Measurements from ENCODE around the gene POLE2.
A peak's percentile ranks its signal among the peaks of the same experiment; 100 is the strongest.
"Not testable (repeated sequence)": the region's sequence is repeated elsewhere in the genome, so short reads cannot be mapped to it uniquely, and the experiment has no call there.

POLE2 gene, protein sequence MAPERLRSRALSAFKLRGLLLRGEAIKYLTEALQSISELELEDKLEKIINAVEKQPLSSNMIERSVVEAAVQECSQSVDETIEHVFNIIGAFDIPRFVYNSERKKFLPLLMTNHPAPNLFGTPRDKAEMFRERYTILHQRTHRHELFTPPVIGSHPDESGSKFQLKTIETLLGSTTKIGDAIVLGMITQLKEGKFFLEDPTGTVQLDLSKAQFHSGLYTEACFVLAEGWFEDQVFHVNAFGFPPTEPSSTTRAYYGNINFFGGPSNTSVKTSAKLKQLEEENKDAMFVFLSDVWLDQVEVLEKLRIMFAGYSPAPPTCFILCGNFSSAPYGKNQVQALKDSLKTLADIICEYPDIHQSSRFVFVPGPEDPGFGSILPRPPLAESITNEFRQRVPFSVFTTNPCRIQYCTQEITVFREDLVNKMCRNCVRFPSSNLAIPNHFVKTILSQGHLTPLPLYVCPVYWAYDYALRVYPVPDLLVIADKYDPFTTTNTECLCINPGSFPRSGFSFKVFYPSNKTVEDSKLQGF
- total RNA-seq = 1.2 to 9.4 (median 4.7) reads per million in 18 experiments

DNA sequence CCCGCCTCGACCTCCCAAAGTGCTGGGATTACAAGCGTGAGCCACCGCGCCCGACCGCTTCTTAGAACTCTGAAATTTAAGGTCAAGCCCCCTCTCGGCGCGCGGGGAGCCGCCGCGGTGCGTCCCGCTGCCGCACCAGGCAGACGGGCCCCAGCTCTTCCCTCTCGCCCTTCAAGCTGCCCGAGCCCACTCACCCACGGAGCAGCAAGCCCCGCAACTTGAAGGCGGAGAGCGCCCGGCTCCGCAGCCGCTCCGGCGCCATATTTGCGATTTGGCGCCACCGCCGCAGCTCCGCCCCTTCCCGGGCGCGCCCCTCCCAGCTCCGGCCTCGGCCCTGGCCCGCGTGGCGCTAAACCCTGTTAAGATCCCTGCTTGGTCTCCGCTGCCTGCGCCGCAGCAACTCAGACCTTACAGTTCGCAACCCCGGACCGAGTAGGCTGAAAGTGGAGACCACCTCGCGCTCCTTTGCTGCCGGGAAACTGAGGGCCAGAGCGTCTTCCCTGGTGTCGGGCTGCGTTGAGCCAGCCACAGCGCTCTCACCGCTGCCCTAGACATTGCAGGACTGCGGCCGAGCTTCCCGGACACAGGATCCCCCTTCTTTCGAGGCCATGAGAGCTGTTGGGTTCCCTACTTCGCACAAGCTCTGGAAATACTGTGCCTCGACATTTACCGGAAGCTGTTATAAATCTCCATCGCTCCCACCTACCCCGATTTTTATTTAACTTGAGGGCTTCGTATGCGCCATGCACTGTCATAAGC is at the start of gene POLE2:
Gene POLE2 (minus strand): TSS at position 273 of the 759 bp plus-strand sequence. CDS start 11 bp downstream, at position 262.
- peak; percentile 66 to 73 for DNase-seq

DNA sequence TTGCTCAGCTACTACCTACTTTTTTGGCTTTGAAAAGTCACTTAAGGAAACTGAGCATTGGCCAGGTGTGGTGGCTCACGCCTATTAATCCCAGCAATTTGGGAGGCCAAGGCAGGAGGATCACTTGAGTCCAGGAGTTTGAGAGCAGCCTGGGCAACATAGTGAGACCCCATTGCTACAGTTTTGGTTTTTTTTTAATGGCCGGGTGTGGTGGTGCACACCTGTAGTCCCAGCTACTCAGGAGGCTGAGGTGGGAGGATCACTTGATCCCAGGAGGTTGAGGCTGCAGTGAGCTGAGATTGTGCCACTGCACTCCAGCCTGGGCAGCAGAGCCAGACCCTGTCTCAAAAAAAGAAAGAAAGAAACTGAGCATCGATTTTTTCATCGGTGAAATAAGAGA is 47.7 kb upstream of the POLE2 start:
- not testable (repeated sequence) for DNase-seq

DNA sequence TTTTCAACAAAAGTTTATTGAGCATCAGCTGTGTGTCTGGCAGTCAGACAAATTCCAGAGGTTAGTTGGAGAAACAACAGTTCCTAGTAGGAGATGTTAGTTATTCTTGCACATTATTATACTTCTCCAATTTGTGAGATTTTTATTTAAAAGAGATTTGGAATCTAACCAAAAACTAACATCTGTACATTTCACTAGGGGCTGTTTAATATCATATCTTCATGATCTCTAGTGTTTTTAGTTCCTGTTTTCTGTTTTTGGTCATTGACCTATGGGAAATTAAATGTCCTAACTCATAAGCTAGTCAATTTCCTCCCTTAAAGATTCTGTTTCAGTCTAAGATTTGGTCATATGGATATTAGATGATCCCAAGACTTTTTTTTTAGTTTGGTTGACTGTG is 45.8 kb upstream of the POLE2 start:
- DNase-seq = no peak

DNA sequence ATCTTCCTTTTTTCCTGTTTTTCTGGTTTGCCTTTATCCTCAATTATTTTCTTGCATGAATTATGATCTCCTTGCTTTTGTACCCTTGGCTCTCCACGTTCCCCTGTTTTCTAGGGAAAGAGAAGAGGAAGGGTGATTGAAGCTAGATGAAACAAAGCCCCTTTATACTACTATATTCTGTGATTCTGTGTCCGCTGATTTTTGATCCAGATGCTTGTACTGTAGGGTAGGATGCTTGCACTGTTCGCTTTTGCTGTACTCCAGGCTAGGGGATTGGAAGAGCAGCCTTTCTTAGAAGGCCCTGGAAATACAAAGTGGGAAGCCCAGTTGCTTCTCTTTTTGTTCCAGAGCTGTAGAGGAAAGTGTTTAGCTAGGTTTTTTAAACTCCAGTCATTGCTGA is 44.9 kb upstream of the POLE2 start:
- no peak for DNase-seq

DNA sequence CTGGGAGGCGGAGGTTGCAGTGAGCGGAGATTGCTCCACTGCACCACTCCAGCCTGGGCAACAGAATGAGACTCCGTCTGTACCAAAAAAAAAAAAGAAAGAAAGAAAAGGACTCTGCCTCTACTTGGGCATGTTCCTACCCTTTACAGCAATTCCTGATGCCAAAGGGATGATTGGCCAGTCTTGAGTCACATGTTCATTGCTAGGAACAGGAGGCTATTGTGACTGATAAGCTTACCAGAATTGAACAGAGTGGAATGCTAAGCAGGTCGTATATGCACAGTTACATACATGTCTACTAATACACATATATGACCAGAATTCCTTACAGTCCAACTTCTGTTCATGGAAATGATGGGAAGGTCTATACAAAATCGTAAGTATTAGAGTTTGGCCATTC is 39.2 kb upstream of the POLE2 start:
- DNase-seq = no peak

DNA sequence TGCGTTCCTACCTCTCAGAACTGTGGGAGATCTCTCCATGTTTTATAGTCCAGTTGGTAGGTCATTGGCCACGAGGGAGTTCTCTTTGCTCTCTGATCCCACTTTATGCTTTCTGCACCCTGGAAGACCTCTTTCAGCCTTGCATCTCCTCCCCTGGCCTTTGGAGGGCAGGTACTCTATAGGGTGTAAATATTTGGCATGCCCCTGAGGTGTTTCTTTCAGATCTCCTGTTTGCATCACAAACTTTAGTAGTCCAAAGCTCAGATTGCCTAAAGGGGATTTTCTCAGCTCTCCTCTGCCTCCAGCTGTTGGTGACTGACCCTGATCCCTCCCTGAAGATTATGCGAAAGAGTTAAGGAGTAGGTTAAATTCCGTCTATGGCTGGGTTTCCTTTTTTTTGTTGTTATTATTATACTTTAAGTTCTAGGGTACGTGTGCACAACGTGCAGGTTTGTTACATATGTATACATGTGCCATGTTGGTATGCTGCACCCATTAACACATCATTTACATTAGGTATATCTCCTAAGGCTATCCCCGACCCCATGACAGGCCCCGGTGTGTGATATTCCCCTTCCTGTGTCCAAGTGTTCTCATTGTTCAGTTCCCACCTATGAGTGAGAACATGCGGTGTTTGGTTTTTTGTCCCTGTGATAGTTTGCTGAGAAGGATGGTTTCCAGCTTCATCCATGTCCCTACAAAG is 33.9 kb upstream of the POLE2 start:
- not testable (repeated sequence) for DNase-seq

DNA sequence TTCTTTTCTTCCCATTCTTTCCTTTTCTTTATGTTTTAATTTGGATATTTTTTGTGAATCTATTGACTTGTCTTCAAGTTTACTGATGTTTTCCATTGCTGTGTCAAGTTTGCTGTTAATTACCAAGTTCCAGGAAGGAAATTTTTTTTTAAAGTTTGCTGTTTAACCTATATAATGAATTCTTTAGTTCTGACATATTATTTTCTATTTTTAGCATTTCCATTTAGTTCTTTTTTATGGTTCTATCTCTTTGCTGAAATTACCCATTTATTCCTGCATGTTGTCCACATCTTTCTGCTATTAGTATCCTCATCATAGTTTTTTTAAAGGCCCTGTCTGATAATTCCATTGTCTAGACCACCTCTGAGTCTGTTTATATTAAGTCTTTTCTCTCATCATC is 32.7 kb upstream of the POLE2 start:
- DNase-seq = no peak

DNA sequence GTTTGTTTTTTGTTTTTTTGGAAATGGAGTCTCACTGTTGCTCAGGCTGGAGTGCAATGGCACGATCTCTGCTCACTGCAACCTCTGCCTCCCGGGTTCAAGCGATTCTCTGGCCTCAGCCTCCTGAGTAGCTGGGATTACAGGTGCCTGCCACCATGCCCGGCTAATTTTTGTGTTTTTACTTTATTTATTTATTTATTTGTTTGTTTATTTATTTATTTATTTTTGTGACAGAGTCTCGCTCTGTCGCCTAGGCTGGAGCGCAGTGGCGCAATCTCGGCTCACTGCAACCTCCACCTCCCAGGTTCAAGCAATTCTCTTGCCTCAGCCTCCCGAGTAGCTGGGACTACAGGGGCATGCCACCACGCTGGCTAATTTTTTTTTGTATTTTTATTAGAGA is 23.0 kb upstream of the POLE2 start:
- not testable (repeated sequence) for DNase-seq

DNA sequence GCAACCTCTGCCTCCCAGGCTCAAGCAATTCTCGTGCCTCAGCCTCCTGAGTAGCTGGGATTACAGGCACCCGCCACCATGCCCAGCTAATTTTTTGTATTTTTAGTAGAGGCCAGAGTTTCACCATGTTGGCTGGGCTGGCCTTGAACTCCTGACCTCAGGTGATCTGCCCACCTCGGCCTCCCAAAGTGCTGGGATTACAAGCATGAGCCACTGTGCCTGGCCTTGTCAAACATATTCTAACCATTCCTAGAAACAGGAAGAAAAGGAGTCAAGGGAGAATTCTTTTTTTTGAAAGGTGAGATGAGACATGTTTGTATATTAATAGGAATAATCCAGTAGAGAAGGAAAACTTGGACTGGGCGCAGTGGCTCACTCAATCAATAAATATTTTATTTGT is 16.5 kb upstream of the POLE2 start:
- DNase-seq = not testable (repeated sequence)

DNA sequence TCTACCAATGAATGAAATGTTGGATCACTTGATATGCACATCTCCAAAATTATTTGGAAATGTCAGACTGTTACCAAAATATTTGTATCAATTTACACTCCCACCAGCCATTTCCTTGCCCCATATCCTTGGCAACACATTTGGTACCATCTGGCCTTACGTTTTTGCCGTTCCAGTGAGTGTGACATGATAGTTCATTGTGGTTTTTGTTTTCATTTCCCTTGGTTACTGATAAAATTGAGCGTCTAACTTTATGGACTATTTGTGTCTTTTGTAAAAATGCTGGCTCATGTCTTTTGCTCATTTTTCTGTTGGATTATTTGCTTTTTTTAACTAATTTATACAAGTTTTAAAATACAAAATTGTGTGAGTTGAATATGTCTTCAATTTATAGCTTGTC is 16.0 kb upstream of the POLE2 start:
- no peak for DNase-seq

DNA sequence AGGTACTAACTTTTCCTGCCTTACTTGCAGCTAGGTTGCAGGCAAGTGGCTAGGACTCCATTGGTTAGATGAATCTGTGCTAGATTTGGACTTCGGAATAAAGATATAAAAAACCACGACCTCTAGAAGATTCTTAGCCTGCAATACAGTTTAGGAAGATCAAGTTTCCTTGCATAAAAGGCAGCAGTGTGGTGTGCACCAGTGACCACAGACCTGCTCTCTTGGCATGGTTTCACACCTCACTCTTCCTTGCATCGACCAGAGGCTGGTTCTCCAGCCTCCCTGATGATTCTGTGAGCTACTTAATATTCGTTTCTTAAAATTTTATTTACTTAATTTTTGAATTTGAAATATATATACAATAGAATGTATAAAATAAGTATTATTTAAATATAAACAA is 14.7 kb upstream of the POLE2 start:
- no peak for DNase-seq

DNA sequence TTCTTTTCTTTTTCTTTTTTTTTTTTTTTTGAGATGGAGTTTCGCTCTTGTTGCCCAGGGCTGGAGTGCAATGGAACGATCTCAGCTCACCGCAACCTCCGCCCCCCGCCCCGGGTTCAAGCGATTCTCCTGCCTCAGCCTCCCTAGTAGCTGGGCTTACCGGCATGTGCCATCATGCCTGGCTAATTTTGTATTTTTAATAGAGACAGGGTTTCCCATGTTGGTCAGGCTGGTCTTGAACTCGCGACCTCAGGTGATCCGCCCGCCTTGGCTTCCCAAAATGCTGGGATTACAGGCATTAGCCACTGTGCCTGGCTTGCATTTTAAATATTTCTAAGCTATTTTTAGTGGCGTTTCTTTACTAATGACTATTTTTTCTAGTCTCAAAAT is 5.7 kb upstream of the POLE2 start:
- DNase-seq = not testable (repeated sequence)

DNA sequence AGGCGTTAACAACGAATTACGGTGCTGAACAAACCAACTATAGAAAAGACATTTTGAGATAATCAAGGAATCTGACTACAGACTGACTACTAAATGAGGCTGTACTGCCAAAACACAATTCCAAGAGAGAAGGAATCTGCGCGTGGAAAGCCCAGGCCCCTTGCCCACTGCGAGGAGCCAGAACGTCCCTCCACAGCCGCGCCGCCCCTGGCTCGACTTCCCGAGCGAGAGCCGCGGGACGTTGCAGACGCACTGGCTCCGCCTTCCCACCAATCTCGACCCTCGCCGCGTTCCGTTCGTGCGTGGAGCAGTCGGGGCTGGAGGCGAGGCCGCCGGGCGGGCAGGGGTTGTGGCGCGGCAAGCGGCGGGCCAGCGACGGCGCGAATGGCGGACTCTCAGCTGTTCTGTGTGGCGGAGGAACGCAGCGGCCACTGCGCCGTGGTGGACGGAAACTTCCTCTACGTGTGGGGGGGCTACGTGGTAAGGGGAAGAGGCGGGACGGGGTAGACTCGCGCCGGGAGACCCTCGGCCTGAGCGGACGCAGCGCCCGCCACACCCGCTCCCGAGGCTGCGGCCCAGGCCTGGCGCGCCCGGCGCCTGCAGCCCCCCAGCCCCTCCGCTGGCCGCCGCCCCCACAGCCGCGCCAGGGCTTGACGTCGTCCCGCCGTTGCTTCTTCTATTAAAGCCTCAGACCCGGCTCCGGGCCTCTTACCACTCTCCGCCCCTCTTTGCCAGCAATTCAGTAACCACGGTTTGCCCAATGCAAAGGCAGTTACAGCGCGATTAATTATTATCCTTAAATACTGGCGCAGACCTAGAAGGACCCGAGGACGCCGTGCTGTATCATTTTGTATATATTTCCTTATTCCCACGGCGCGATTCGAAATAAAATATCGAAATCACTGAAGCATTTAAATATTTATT is 5.1 kb upstream of the POLE2 start, which contains the start of gene KLHDC1:
Gene KLHDC1 (plus strand): TSS at position 310 of the 924 bp plus-strand sequence. CDS start 75 bp downstream, at position 385.
- DNase-seq = peak; percentile 75 to 83

DNA sequence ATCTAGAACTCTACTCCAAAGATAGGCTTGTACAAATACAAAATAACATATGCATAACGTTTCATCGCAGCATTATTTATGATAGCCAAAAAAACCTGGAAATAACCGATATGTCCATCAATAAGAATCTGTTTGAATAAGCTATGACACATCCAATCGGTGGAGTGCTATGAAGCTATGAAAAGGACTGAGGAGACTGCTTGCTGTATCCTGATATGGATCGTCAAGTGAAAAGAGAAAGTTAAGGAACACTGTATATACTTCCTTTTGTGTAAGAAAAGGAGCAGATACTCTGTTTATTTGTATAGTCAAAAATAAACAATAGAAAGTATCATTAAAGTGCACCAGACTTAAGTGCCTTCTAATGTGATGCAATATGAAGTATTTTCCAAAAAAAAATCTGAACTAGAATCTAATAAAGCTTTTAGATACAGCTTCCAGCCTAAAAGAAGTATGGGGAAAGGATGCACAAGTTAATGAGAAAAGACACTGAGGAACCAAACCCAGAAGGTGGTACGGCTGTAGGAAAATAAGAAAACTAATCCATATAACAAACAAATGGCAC is 4.3 kb upstream of the POLE2 start:
- no peak for DNase-seq

DNA sequence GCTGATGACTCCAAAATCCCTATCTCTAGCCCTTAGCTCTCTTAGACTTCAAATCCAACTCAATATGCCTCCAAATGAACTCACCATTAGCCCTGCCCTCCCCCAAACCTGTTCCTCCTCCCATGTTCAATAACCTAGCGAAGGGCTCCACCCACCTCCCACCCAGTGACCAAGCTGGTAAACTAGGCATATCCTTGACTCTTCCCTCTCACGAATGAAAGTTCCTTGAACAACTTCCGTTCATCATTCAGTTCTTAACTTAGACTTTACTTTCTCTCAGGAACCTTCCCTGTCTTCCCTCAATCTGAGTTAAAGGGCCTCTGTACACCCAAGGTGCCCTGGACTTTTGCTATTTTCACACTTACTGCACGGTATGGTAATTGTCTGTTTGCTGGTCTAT is 3.0 kb upstream of the POLE2 start:
- DNase-seq = no peak

DNA sequence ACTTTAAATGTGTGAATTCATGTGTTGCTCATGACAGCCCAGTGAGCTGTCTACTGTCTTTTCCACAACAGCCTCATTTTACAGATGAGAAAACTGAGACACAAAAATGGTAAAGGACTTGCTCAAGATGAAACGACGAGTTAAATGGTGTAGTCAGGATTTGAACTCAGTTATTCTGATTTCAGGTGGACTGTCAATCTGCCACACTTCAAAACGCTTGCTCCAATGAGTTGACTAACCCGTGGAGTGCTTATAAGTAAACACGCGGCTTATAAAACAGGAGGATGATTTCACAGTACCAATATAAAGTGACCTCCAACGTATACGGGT is 652 bp upstream of the POLE2 start:
- no peak for DNase-seq

DNA sequence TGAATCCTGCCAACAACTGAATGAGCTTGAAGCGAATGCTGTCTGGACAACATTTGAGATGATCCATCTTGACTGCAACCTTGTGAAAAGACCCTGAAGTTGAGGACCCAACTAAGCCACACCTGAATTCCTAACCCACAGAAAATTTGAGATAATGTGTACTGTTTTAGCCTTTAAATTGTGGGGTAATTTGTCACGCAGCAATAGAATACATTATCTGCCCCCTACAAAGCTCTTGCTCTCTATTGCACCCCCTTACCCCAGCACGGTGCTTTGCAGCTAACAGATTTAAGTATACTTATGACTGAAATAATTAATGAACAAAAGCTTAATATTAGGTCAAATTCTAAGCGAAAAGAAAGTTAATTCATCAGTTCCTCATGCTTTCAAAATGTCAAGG is 1.6 kb downstream of the POLE2 start:
- DNase-seq = no peak

DNA sequence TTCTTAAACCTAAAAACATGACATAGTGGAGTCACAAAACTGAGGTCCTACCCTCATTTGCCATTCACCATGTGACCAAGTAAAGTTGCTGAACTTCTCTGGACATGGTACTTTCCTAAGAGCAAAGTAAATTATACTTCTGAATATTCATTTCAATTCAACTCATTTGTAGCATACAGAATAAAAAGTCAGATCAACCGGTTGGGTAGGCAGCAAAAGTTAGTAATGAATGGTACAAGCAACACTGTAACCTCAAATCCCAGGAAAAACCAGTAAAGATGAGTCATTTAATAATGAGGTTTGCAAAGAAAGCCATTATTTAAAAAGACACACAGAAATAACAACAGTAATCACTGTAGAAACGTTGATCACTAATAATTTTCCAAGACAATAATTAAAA is 8.7 kb downstream of the POLE2 start:
- no peak for DNase-seq

DNA sequence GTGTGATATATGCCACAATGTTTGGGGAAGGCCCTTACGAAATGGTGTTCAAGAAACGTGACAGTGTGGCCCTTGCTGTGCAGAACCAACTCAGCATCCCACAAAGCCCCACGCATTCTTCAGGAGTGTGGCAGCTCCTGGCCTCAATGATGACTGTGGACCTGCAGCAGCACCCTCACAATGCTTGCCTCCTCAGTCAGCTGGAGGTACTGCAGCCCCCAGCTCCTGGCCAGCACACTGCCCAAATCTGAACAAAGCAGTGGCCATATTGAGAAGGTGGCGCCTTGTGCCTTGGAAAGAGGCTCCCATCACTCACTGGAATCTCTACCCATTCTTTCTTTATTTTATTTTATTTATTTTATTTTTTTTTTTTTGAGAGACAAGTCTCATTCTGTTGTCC is 10.4 kb downstream of the POLE2 start:
- no peak for DNase-seq

DNA sequence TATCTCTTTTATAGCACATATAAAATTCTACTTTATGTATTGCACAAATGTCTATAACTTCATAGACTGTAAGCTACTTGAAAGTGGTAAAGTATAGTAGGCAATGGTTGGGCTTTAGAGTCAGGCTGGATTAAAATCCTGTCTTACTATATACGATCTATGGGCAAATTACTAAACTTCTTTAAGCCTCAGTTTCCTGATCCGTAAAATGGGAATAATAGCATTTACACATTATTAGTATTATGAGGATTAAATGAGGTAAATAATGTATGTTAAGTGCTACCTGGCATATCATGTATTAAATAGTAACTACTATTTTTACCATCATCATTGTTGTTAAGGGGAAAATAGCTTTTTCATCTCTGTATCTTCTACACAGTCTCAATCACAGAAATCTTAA is 14.4 kb downstream of the POLE2 start:
- no peak for DNase-seq

DNA sequence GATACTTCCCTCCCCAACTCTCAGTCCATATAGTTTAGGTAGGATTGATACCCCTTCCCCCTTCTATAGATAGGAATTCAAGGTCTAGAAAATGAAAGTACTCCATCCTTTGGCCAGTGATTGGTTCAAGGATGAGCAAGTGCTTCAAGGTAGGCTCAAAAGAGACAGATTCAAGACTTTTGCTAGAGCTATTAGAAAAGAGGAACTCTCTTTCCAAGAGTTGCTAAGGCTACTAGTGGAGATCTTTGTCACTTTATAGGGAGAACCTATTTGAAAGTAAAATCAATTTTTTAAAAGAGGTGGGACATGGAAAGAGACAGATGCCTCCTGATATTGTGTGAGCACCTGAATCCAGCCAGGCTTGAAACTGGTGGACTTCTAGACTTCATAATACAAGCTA is 17.5 kb downstream of the POLE2 start:
- DNase-seq = no peak
